ENCODE results near the gene TSPAN2. TPM values are rescaled to one million over a fixed set of nuclear protein-coding genes. Genes with fewer than 3 reads are reported as not detected.

Gene TSPAN2
- polyA plus RNA-seq, 2 of the 4 experiments (the other 2 are of a cell fraction) = 1.7 to 2.7 TPM

- CTCF ChIA-PET = no interaction called here
- Histone ChIP-seq H3K9me3 (peaks cover 7% of the 10 kb centered on the region; the same call in 2 of the 3 replicates), H3K4me1 (0 out of 3 replicates have a peak, but pooled peaks cover 4% of the 10 kb centered on the region), H3K4me2 (no peak overlapping the region), H3K4me3 (no peak overlapping the region), H3K27ac (no peak overlapping the region)
- WGBS (ENCODE audit: missing lambda C conversion rate) = 71% methylated on average over 1 of the region's 1 CpG
- TF ChIP-seq ZFP36 (IDR thresholded peaks at IDR 0.05; ENCODE audit: borderline replicate concordance, partially characterized antibody) (no peak), FOSL2 (IDR thresholded peaks at IDR 0.05) (no peak), FOSL2 (CRISPR knock-in tag; IDR thresholded peaks at IDR 0.05) (no peak), NR3C1 (IDR thresholded peaks at IDR 0.05) (no peak), CTCF (IDR thresholded peaks at IDR 0.05) (no peak), GATA3 (IDR thresholded peaks at IDR 0.05; ENCODE audit: borderline replicate concordance) (no peak), ELK1 (IDR thresholded peaks at IDR 0.05; ENCODE audit: low read depth, low read length) (no peak), PHF8 (IDR thresholded peaks at IDR 0.05; ENCODE audit: borderline replicate concordance, low read depth) (no peak), JUN (IDR thresholded peaks at IDR 0.05) (no peak), RFX5 (IDR thresholded peaks at IDR 0.05) (no peak), TFCP2L1 (CRISPR knock-in tag; IDR thresholded peaks at IDR 0.05) (no peak), E2F6 (IDR thresholded peaks at IDR 0.05; ENCODE audit: borderline replicate concordance, low read depth) (no peak)
- DNase-seq (ENCODE audit: low read depth in 1 of 2, low spot score in 1 of 2) = no peak
- no peak for ATAC-seq
- FAIRE-seq = no peak
- POLR2A ChIA-PET = no interaction called here
These were observed 28.0 kb upstream of the TSPAN2 start for GRCh38 chr1:115117298-115117697.

GRCh38 chr1:115116512-115116911 lies 27.2 kb upstream of the TSPAN2 start:
- no peak overlapping the region for H3K27ac ChIP-seq
- H3K9me3 ChIP-seq = peaks cover 3% of the 10 kb centered on the region; the same call in 1 of the 3 replicates
- H3K4me1 ChIP-seq = 0 out of 3 replicates have a peak, but pooled peaks cover 4% of the 10 kb centered on the region
- no peak for ATAC-seq
- no peak overlapping the region for H3K4me3 ChIP-seq
- no peak for FAIRE-seq
- no peak overlapping the region for H3K4me2 ChIP-seq
- DNase-seq (ENCODE audit: low read depth in 1 of 2, low spot score in 1 of 2) = no peak
- TF ChIP-seq, protein P1, sequence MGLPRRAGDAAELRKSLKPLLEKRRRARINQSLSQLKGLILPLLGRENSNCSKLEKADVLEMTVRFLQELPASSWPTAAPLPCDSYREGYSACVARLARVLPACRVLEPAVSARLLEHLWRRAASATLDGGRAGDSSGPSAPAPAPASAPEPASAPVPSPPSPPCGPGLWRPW (IDR thresholded peaks at IDR 0.05) = no peak
- TF ChIP-seq CHD2 (IDR thresholded peaks at IDR 0.05; ENCODE audit: low read length, partially characterized antibody) (no peak), FOXS1 (CRISPR knock-in tag; IDR thresholded peaks at IDR 0.05) (no peak), HMGXB4 (CRISPR knock-in tag; IDR thresholded peaks at IDR 0.05; ENCODE audit: borderline replicate concordance) (no peak)
- CTCF ChIA-PET = no interaction called here
- POLR2A ChIA-PET = no interaction called here
- 67% methylated on average over 5 of the region's 5 CpGs for WGBS (ENCODE audit: missing lambda C conversion rate)

DNA sequence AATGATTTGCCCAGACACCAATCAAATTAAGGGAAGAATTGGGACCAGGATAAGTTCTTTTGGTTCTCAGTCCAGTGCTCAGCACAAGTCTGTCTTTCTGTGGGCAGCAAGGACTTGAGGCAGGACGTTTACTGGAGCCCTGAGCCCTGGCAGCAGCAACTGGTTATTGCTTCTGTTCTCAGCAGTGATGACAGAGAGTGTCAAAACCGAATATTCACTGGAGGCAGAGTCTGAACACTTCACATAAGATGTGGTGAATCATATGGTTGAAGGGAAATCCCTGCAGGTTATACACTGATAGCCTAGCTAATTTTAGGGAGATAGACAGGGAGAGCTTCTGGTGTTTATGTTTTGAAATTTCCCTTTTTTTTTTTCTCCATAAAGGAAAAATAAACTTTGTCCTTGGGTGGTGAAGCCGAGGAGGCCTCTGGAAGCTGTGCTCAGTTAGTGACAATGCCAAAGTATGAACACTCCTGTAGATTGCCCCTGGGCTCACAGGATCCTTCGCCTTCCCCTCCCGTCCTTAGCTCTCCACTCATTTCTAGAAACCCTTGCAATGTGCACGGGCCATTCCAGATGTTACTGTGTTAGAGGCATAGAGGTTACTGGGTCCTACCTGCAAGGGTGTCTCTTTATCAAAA lies 26.3 kb upstream of the TSPAN2 start:
- CTCF ChIA-PET = no interaction called here
- WGBS (ENCODE audit: missing lambda C conversion rate) = 67% methylated on average over 5 of the region's 6 CpGs
- no peak for FAIRE-seq
- no peak overlapping the region for H3K27ac ChIP-seq
- 0 out of 3 replicates have a peak, but pooled peaks cover 4% of the 10 kb centered on the region for H3K4me1 ChIP-seq
- no peaks in the 10 kb centered on the region for H3K9me3 ChIP-seq
- no peak overlapping the region for H3K4me3 ChIP-seq
- DNase-seq (ENCODE audit: low read depth in 1 of 2, low spot score in 1 of 2) = no peak
- H3K4me2 ChIP-seq = no peak overlapping the region
- POLR2A ChIA-PET = no interaction called here
- ATAC-seq = no peak
- TF ChIP-seq CTCF (IDR thresholded peaks at IDR 0.05) (no peak), ZSCAN20 (CRISPR knock-in tag; IDR thresholded peaks at IDR 0.05) (no peak), FOSB (CRISPR knock-in tag; IDR thresholded peaks at IDR 0.05) (no peak), ZNF302 (CRISPR knock-in tag; IDR thresholded peaks at IDR 0.05) (no peak), EHMT2 (IDR thresholded peaks at IDR 0.05; ENCODE audit: low read depth) (no peak), RARB (CRISPR knock-in tag; IDR thresholded peaks at IDR 0.05) (no peak), HOXA7 (CRISPR knock-in tag; IDR thresholded peaks at IDR 0.05) (no peak), NFE2L2 (conservative IDR thresholded peaks at IDR 0.05; ENCODE audit: low read length) (no peak), PHF8 (IDR thresholded peaks at IDR 0.05; ENCODE audit: borderline replicate concordance, low read depth) (no peak), EP300 (IDR thresholded peaks at IDR 0.05) (no peak), SMC3 (IDR thresholded peaks at IDR 0.05) (no peak), KDM1A (IDR thresholded peaks at IDR 0.05; ENCODE audit: low read depth) (no peak)
- TF ChIP-seq, protein P1 (IDR thresholded peaks at IDR 0.05) = no peak
